H1 (cell line): ENCODE results near the gene CD164. TPM values are rescaled to one million over a fixed set of nuclear protein-coding genes. Genes with fewer than 3 reads are reported as not detected.

ENCODE experiments used
- CTCF ChIA-PET: fragments of 300-600 bp; sonication (Branson Sonifier 250); formaldehyde crosslinking; loops from one replicate; lab custom pipeline; 2021; ENCODE audit not compliant: partially characterized antibody; lab: Charles Lee
- POLR2A ChIA-PET: fragments of 300-600 bp; sonication (Branson Sonifier 250); formaldehyde crosslinking; loops from one replicate; lab custom pipeline; 2021; ENCODE audit warnings: inconsistent platforms; ENCODE audit not compliant: partially characterized antibody; lab: Charles Lee
- DNase-seq, 2 experiments: peaks; one replicate each; pipeline versions ENCODE4 v3.0.0 to v3.0.0-alpha.2; 2010 to 2022; ENCODE audit warnings: low spot score in 2 of 2, low read depth in 1 of 2, mixed read lengths in 1 of 2
- FAIRE-seq: peaks from 2 replicates; lab custom pipeline; 2011; peaks lifted over from hg19 to GRCh38; lab: Jason Lieb, UNC
- H2AFZ ChIP-seq: 2 replicates; pipeline ENCODE4 v1.8.1; 2012; ENCODE audit warnings: low read length, inconsistent platforms
- H2AK5ac ChIP-seq: 2 replicates; pipeline ENCODE4 v1.6.1; 2013; ENCODE audit warnings: low read depth, low read length
- H2BK120ac ChIP-seq: replicated peaks from 2 replicates; pipeline ENCODE3; 2013; ENCODE audit warnings: low read depth, low read length, inconsistent platforms
- H2BK12ac ChIP-seq: 2 replicates; pipeline ENCODE4 v1.6.1; 2013; ENCODE audit warnings: low read depth, low read length
- H2BK15ac ChIP-seq: 2 replicates; pipeline ENCODE4 v1.6.1; 2013; ENCODE audit warnings: low read length
- H2BK20ac ChIP-seq: 2 replicates; pipeline ENCODE4 v1.6.1; 2013; ENCODE audit warnings: low read length
- H2BK5ac ChIP-seq: 2 replicates; pipeline ENCODE4 v1.6.1; 2013; ENCODE audit warnings: low read depth, low read length
- H3K14ac ChIP-seq: 2 replicates; pipeline ENCODE4 v1.6.1; 2013; ENCODE audit warnings: inconsistent platforms; ENCODE audit not compliant: insufficient read length
- H3K18ac ChIP-seq: 2 replicates; pipeline ENCODE4 v1.6.1; 2013; ENCODE audit warnings: low read length; ENCODE audit errors: extremely low read depth
- H3K23ac ChIP-seq: 2 replicates; pipeline ENCODE4 v1.6.1; 2013; ENCODE audit warnings: inconsistent platforms; ENCODE audit not compliant: insufficient read length
- H3K23me2 ChIP-seq: 2 replicates; pipeline ENCODE4 v1.6.1; 2013; ENCODE audit warnings: low read depth, low read length
- H3K27ac ChIP-seq: 2 replicates; pipeline ENCODE4 v1.6.1; 2011; ENCODE audit warnings: low read depth, low read length, inconsistent platforms
- H3K27me3 ChIP-seq, 4 experiments: replicated peaks in 1 of 4; 1 replicate in 1 of 4; 2 replicates in 3 of 4; pipeline versions ENCODE4 v1.6.1 to v1.8.1; 2011 to 2013; ENCODE audit warnings: low read length in 3 of 4, mild to moderate bottlenecking in 3 of 4, inconsistent platforms in 2 of 4, mixed read lengths in 2 of 4, moderate library complexity in 1 of 4; ENCODE audit not compliant: control insufficient read depth in 3 of 4, insufficient read depth in 3 of 4; ENCODE audit errors: extremely low read depth in 1 of 4
- H3K36me3 ChIP-seq, 4 experiments: 2 replicates each; pipeline versions ENCODE4 v1.6.1 to v1.8.1; 2011 to 2013; ENCODE audit warnings: mild to moderate bottlenecking in 4 of 4, low read length in 3 of 4, moderate library complexity in 2 of 4, control low read depth in 1 of 4, inconsistent platforms in 1 of 4; ENCODE audit not compliant: insufficient read depth in 4 of 4, control insufficient read depth in 2 of 4
- H3K4ac ChIP-seq: replicated peaks from 2 replicates; pipeline ENCODE3; 2013; ENCODE audit warnings: low read length, low read depth, mixed read lengths, inconsistent platforms; ENCODE audit not compliant: insufficient read length
- H3K4me1 ChIP-seq, 4 experiments: replicated peaks in 1 of 4; 1 replicate in 1 of 4; 2 replicates in 3 of 4; pipeline versions ENCODE4 v1.6.1 to v1.8.1; 2011 to 2013; ENCODE audit warnings: low read length in 3 of 4, inconsistent platforms in 2 of 4, mixed read lengths in 1 of 4; ENCODE audit not compliant: insufficient read depth in 4 of 4, control insufficient read depth in 3 of 4
- H3K4me2 ChIP-seq, 2 experiments: 2 replicates each; pipeline versions ENCODE4 v1.6.1 to v1.8.1; 2011 to 2013; ENCODE audit warnings: low read depth in 2 of 2, low read length in 2 of 2, control low read depth in 1 of 2, inconsistent platforms in 1 of 2, mild to moderate bottlenecking in 1 of 2; ENCODE audit not compliant: insufficient read depth in 1 of 2
- H3K4me3 ChIP-seq, 4 experiments: fragments of 200-600, 300-600 bp in 1 of 4; sonication (generic), shearing (Covaris generic), sonication (Bioruptor Twin) in 1 of 4; 2 replicates each; pipeline versions ENCODE4 v1.5.1 to v1.8.1; 2011 to 2016; ENCODE audit warnings: low read length in 4 of 4, low read depth in 3 of 4, control low read depth in 2 of 4, inconsistent platforms in 2 of 4, mild to moderate bottlenecking in 2 of 4, mixed read lengths in 1 of 4, moderate library complexity in 1 of 4; ENCODE audit not compliant: insufficient read depth in 2 of 4; ENCODE audit errors: extremely low read depth in 1 of 4
- H3K56ac ChIP-seq: replicated peaks from 2 replicates; pipeline ENCODE3; 2013; ENCODE audit warnings: low read depth, mild to moderate bottlenecking, mixed read lengths, low read length, inconsistent platforms; ENCODE audit not compliant: insufficient read length
- H3K79me1 ChIP-seq: 2 replicates; pipeline ENCODE4 v1.6.1; 2013; ENCODE audit warnings: low read depth, low read length, control low read depth
- H3K79me2 ChIP-seq, 2 experiments: 2 replicates each; pipeline versions ENCODE4 v1.6.1 to v1.8.1; 2012 to 2013; ENCODE audit warnings: low read length in 2 of 2, mild to moderate bottlenecking in 2 of 2, inconsistent platforms in 1 of 2; ENCODE audit not compliant: insufficient read depth in 2 of 2, control insufficient read depth in 1 of 2
- H3K9ac ChIP-seq, 4 experiments: replicated peaks in 1 of 4; 1 replicate in 1 of 4; 2 replicates in 3 of 4; pipeline versions ENCODE4 v1.6.1 to v1.8.1; 2011 to 2013; ENCODE audit warnings: low read depth in 3 of 4, low read length in 3 of 4, control low read depth in 2 of 4, mild to moderate bottlenecking in 2 of 4, moderate library complexity in 2 of 4, inconsistent platforms in 1 of 4; ENCODE audit errors: extremely low read depth in 1 of 4
- H3K9me3 ChIP-seq, 2 experiments: 2 replicates each; pipeline versions ENCODE4 v1.6.1 to v1.8.1; 2012 to 2013; ENCODE audit warnings: mild to moderate bottlenecking in 2 of 2, moderate library complexity in 2 of 2, control low read depth in 1 of 2, inconsistent platforms in 1 of 2, low read depth in 1 of 2, low read length in 1 of 2, mixed read lengths in 1 of 2; ENCODE audit not compliant: insufficient read depth in 2 of 2
- H4K20me1 ChIP-seq, 2 experiments: replicated peaks in 1 of 2; 2 replicates each; pipeline versions ENCODE3 to v1.8.1; 2011 to 2013; ENCODE audit warnings: inconsistent platforms in 2 of 2, low read length in 2 of 2, mild to moderate bottlenecking in 1 of 2; ENCODE audit not compliant: insufficient read depth in 2 of 2, control insufficient read depth in 1 of 2
- H4K5ac ChIP-seq: 2 replicates; pipeline ENCODE4 v1.6.1; 2013; ENCODE audit warnings: low read length, low read depth, mixed read lengths, inconsistent platforms; ENCODE audit not compliant: insufficient read length
- H4K8ac ChIP-seq: 2 replicates; pipeline ENCODE4 v1.8.0; 2013; ENCODE audit warnings: mild to moderate bottlenecking, moderate library complexity, low read length, inconsistent platforms; ENCODE audit not compliant: insufficient read depth; ENCODE audit errors: extremely low read depth
- H4K91ac ChIP-seq: replicated peaks from 2 replicates; pipeline ENCODE3; 2013; ENCODE audit warnings: low read length, mixed read lengths, inconsistent platforms; ENCODE audit not compliant: insufficient read length
- CHD2 ChIP-seq: IDR thresholded peaks from 2 replicates; pipeline ENCODE4 v1.6.1; 2012; ENCODE audit warnings: low read length, improper control_type of control experiment
- CREB1 ChIP-seq: IDR thresholded peaks from 2 replicates; pipeline ENCODE4 v1.6.1; 2012; ENCODE audit warnings: inconsistent platforms
- EGR1 ChIP-seq: IDR thresholded peaks from 2 replicates; pipeline ENCODE4 v1.6.1; 2011; ENCODE audit warnings: low read depth, low read length, borderline replicate concordance
- EP300 ChIP-seq, 2 experiments: IDR thresholded peaks; 1 replicate in 1 of 2; 2 replicates in 1 of 2; pipeline ENCODE4 v1.6.1; 2011 to 2012; ENCODE audit warnings: low read depth in 2 of 2, low read length in 2 of 2, mild to moderate bottlenecking in 2 of 2, borderline replicate concordance in 1 of 2, inconsistent platforms in 1 of 2, moderate library complexity in 1 of 2
- FOSL1 ChIP-seq: IDR thresholded peaks from 2 replicates; pipeline ENCODE4 v1.6.1; 2011; ENCODE audit warnings: mild to moderate bottlenecking, low read depth, low read length, moderate library complexity; ENCODE audit not compliant: insufficient read depth
- PHF8 ChIP-seq: fragments of 200-600 bp; sonication (generic); conservative IDR thresholded peaks from 2 replicates; pipeline ENCODE4 v1.7.1; 2012; ENCODE audit warnings: low read depth, mild to moderate bottlenecking, inconsistent platforms, low read length, moderate library complexity
- SAP30 ChIP-seq: fragments of 300-600 bp; sonication (generic); IDR thresholded peaks from 2 replicates; pipeline ENCODE4 v1.7.1; 2012; ENCODE audit warnings: low read length, moderate library complexity, mild to moderate bottlenecking, inconsistent platforms; ENCODE audit not compliant: insufficient read depth, insufficient replicate concordance
- TBP ChIP-seq: IDR thresholded peaks from 2 replicates; pipeline ENCODE4 v1.6.1; 2011; ENCODE audit warnings: low read depth, low read length, improper control_type of control experiment
- TCF12 ChIP-seq: IDR thresholded peaks from 2 replicates; pipeline ENCODE4 v1.6.1; 2011; ENCODE audit warnings: low read depth, mild to moderate bottlenecking, low read length
- WGBS, 2 experiments: shearing (Covaris generic) in 1 of 2; methylation state at CpG; one replicate each; pipeline versions ENCODE4 v1.1.6 to v1.1.7; 2013 to 2015; ENCODE audit warnings: low lambda C conversion rate in 2 of 2, mixed read lengths in 2 of 2, inconsistent platforms in 1 of 2, low coverage in 1 of 2, missing lambda C conversion rate in 1 of 2; ENCODE audit not compliant: insufficient replicate concordance in 2 of 2, insufficient coverage in 1 of 2, insufficient read length in 1 of 2; ENCODE audit errors: extremely low coverage in 1 of 2, missing lambda C conversion rate in 1 of 2; 5-methylcytosine and 5-hydroxymethylcytosine counted together
- polyA plus RNA-seq, 7 experiments: library from polyadenylated mRNA; depleted of rRNA in 3 of 7; stranded (reverse) in 5 of 7; unstranded in 2 of 7; fragments of >200 nt in 5 of 7; fragments of 200-250 nt in 2 of 7; gene quantifications; 1 replicate in 5 of 7; 2 replicates in 1 of 7; 4 replicates in 1 of 7; pipeline versions ENCODE4 v1.2.1 to v1.2.3, GENCODE V29; 2011 to 2013; ENCODE audit warnings: missing spikeins in 2 of 7, mixed read lengths in 2 of 7
- total RNA-seq: library from RNA; stranded (reverse); fragmentation: NEBNext Ultra II Directional; extraction: Animal tissue kit (Norgen Biotek cat#: 25700); gene quantifications from 2 replicates; pipeline ENCODE4 v1.2.1, GENCODE V29; 2021
- TF ChIP-seq, protein P1 (sequence below): IDR thresholded peaks from 2 replicates; pipeline ENCODE4 v1.6.1; 2012; ENCODE audit warnings: low read length, inconsistent platforms
- TF ChIP-seq, protein P2 (sequence below): IDR thresholded peaks from 2 replicates; pipeline ENCODE4 v1.6.1; 2012; ENCODE audit warnings: inconsistent platforms

The CD164 gene
- total and polyA plus RNA-seq, 2 of the 8 experiments (the other 6 are each of a cell fraction or from before 2014, with no cell fraction given) = 69.3 to 94.3 TPM

DNA sequence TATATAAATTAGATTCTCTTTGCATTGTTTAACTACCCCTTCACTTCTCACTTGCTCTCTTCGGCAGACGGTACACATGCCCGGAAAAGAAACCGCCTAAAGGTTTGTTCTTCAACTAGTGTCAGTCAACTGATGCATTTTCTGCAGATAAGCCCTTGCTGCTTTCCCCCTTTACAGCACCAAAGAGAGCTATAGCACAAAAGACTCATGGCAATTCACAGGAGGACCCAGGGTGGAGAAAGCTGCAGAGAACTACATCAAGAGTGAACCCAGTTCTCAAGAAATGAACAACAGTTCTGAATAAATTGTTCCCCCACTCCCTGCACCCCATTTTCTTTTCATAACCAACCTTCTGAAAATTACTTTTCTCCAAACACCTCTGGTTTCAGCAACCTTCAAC lies 8.9 kb downstream of the CD164 start:
- H3K4me2 ChIP-seq = no peak overlapping the region
- no peak overlapping the region for H2AK5ac ChIP-seq
- H3K36me3 ChIP-seq = peaks cover 27 to 89% (median 55%) of the 10 kb centered on the region in 4 experiments
- peaks cover 0 to 25% of the 10 kb centered on the region in 2 experiments; a peak in 2 of 4 replicates for H3K79me2 ChIP-seq
- no peak for FAIRE-seq
- no peaks in the 10 kb centered on the region for H3K27me3 ChIP-seq
- no peak overlapping the region for H2BK5ac ChIP-seq
- H3K79me1 ChIP-seq = no peaks in the 10 kb centered on the region
- no peak overlapping the region for H4K5ac ChIP-seq
- no peak overlapping the region for H3K14ac ChIP-seq
- no peaks in the 10 kb centered on the region for H3K4me1 ChIP-seq
- POLR2A ChIA-PET = interaction anchor here (1.1 kb wide), 1 partner anchor 10 kb away, joined by 4 read pairs; the partner anchor contains the start of gene CD164
- CTCF ChIA-PET = interaction anchor here (0.7 to 1.1 kb wide), 3 partner anchors 10 to 425 kb away, joined by 3 to 6 read pairs (median 6); no protein-coding TSS in a partner anchor
- no peak overlapping the region for H3K23ac ChIP-seq
- H2AFZ ChIP-seq = no peak overlapping the region
- H4K91ac ChIP-seq = no peak overlapping the region
- H3K9me3 ChIP-seq = no peaks in the 10 kb centered on the region
- H3K27ac ChIP-seq = no peak overlapping the region
- H3K18ac ChIP-seq = no peak overlapping the region
- DNase-seq = no peak
- H4K20me1 ChIP-seq = peaks cover 5 to 7% of the 10 kb centered on the region in 2 experiments
- H4K8ac ChIP-seq = no peak overlapping the region
- TF ChIP-seq, protein P1, sequence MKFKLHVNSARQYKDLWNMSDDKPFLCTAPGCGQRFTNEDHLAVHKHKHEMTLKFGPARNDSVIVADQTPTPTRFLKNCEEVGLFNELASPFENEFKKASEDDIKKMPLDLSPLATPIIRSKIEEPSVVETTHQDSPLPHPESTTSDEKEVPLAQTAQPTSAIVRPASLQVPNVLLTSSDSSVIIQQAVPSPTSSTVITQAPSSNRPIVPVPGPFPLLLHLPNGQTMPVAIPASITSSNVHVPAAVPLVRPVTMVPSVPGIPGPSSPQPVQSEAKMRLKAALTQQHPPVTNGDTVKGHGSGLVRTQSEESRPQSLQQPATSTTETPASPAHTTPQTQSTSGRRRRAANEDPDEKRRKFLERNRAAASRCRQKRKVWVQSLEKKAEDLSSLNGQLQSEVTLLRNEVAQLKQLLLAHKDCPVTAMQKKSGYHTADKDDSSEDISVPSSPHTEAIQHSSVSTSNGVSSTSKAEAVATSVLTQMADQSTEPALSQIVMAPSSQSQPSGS = no peak
- TF ChIP-seq, protein P2, sequence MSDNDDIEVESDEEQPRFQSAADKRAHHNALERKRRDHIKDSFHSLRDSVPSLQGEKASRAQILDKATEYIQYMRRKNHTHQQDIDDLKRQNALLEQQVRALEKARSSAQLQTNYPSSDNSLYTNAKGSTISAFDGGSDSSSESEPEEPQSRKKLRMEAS = no peak
- TF ChIP-seq CREB1 = no peak
- TF ChIP-seq SAP30 = no peak
- TF ChIP-seq TBP = no peak
- TF ChIP-seq CHD2 = no peak
- no peak for TF ChIP-seq PHF8
- TF ChIP-seq FOSL1 = no peak
- TF ChIP-seq EP300 (IDR thresholded peaks at IDR 0.05; ENCODE audit: borderline replicate concordance in 1 of 2, low read depth in 2 of 2, low read length in 2 of 2) = no peak
- TF ChIP-seq TCF12 = no peak
- TF ChIP-seq EGR1 = no peak
- TF ChIP-seq, all 59 proteins: peak for 0
- H3K4me3 ChIP-seq = no peak overlapping the region
- no peak overlapping the region for H2BK12ac ChIP-seq
- H3K4ac ChIP-seq = no peak overlapping the region
- no peak overlapping the region for H2BK120ac ChIP-seq
- no peak overlapping the region for H3K9ac ChIP-seq
- WGBS, 2 experiments = 93% methylated on average over 4 of the region's 4 CpGs; no CpG with 5 or more reads in 1 of the 2 experiments
- H3K23me2 ChIP-seq = peaks cover 3% of the 10 kb centered on the region; the same call in 1 of the 2 replicates
- no peak overlapping the region for H2BK20ac ChIP-seq
- H2BK15ac ChIP-seq = no peak overlapping the region
- H3K56ac ChIP-seq = no peak overlapping the region
